ENCODE measurements around the gene C1orf116. TPM values are rescaled to one million over a fixed set of nuclear protein-coding genes. Genes with fewer than 3 reads are reported as not detected.

C1orf116 gene
- total RNA-seq, 1 experiment from 2014 or later = 2.4 TPM

DNA sequence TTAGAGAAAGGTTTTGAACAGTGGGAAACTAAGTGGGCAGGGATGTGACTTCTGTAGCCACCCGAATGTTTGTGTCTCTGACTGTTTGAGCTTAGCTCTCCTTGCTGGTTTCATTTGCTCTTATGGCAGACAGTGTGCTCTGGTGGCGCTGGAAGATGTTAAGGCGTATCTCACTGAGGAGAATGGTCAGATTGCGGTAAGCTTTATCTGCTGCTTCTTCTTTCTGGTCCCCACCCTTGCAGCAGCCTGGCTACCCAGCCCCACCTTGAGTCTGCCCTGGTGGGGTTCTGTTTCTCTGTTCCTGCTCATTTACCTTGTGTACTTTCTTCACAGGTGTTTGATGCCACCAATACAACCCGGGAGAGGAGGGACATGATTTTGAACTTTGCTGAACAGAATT is 30.5 kb upstream of the C1orf116 start (continued):
- TF ChIP-seq, protein P1, sequence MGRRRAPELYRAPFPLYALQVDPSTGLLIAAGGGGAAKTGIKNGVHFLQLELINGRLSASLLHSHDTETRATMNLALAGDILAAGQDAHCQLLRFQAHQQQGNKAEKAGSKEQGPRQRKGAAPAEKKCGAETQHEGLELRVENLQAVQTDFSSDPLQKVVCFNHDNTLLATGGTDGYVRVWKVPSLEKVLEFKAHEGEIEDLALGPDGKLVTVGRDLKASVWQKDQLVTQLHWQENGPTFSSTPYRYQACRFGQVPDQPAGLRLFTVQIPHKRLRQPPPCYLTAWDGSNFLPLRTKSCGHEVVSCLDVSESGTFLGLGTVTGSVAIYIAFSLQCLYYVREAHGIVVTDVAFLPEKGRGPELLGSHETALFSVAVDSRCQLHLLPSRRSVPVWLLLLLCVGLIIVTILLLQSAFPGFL (CRISPR knock-in tag; IDR thresholded peaks at IDR 0.05; ENCODE audit: borderline replicate concordance) = no peak
- TF ChIP-seq ZNF121 (CRISPR knock-in tag; IDR thresholded peaks at IDR 0.05) = no peak

DNA sequence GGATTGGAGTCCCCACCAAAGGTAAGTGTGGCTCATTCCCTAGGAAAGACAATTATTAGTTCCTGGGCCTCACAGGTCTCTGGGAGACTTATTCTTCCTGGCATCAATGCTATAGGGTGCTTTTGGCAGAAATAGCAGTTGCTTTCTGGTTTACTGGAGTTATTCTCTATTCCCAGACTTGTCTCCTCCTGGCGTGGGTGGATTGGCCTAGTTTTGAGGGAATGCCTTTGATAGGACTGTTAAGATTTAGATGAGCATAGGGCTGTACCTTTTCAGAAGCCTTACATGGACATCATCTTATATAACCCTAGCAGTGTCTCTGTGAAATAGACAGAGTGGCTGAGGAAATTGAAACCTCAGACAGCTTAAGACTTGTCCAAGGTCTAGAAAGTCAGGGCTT is 29.5 kb upstream of the C1orf116 start:
- DNase-seq (ENCODE audit: low spot score) = no peak
- no peak overlapping the region for H3K27ac Mint-ChIP-seq
- TF ChIP-seq RORB (CRISPR knock-in tag; IDR thresholded peaks at IDR 0.05) = no peak
- ATAC-seq = no peak
- POLR2A ChIA-PET = interaction anchor here (1.2 kb wide), 1 partner anchor 9 kb away, joined by 3 read pairs; the partner anchor contains the start of gene PFKFB2
- no peaks in the 10 kb centered on the region for H3K9me3 Mint-ChIP-seq
- H3K4me3 Mint-ChIP-seq = no peak overlapping the region
- CTCF ChIA-PET = no interaction called here
- H3K4me1 Mint-ChIP-seq = peaks cover 11% of the 10 kb centered on the region; the same call in 1 of the 2 replicates
- no peaks in the 10 kb centered on the region for H3K27me3 Mint-ChIP-seq (ENCODE audit: low read depth)
- H3K36me3 Mint-ChIP-seq = peaks cover 51% of the 10 kb centered on the region

DNA sequence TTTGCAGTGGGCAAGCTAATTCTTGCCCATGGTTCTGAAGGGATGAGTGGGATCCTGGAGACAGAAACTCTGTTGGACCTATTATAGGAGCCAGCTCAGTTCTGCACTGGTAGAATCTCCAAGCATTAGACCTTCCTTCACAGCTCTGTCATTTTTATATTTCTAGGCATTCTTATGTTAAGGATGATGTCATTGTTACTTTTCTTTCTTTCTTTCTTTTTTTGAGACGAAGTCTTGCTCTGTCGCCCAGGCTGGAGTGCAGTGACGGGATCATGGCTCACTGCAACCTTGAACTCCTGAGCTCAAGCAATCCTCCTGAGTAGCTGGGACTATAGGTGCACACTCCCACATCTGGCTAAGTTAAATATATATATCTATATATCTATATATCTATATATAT is 28.0 kb upstream of the C1orf116 start:
- peaks cover 11% of the 10 kb centered on the region; the same call in 1 of the 2 replicates for H3K4me1 Mint-ChIP-seq
- H3K36me3 Mint-ChIP-seq = peaks cover 46% of the 10 kb centered on the region
- H3K27me3 Mint-ChIP-seq (ENCODE audit: low read depth) = no peaks in the 10 kb centered on the region
- ChIA-PET POLR2A (no interaction called here), CTCF (interaction anchor here (1.3 to 1.6 kb wide), 2 partner anchors 11 to 28 kb away, joined by 4 to 5 read pairs; partner anchors contain the start of gene C1orf116)
- no peak overlapping the region for H3K4me3 Mint-ChIP-seq
- TF ChIP-seq GRHL2 (CRISPR knock-in tag; IDR thresholded peaks at IDR 0.05; ENCODE audit: insufficient replicate concordance, severe bottlenecking) (no peak), ZNF138 (CRISPR knock-in tag; conservative IDR thresholded peaks at IDR 0.05) (no peak), RORB (CRISPR knock-in tag; IDR thresholded peaks at IDR 0.05) (no peak), NFATC4 (CRISPR knock-in tag; IDR thresholded peaks at IDR 0.05) (no peak), ELF4 (CRISPR knock-in tag; IDR thresholded peaks at IDR 0.05; ENCODE audit: low read depth) (no peak), ZNF121 (CRISPR knock-in tag; IDR thresholded peaks at IDR 0.05) (no peak), ESRRA (CRISPR knock-in tag; IDR thresholded peaks at IDR 0.05; ENCODE audit: borderline replicate concordance) (no peak), SMAD4 (CRISPR knock-in tag; IDR thresholded peaks at IDR 0.05) (no peak), GABPB1 (CRISPR knock-in tag; IDR thresholded peaks at IDR 0.05) (no peak), TP53 (CRISPR knock-in tag; IDR thresholded peaks at IDR 0.05) (no peak), JAZF1 (CRISPR knock-in tag; IDR thresholded peaks at IDR 0.05) (no peak), NR1H2 (CRISPR knock-in tag; IDR thresholded peaks at IDR 0.05) (no peak)
- TF ChIP-seq, protein P2, sequence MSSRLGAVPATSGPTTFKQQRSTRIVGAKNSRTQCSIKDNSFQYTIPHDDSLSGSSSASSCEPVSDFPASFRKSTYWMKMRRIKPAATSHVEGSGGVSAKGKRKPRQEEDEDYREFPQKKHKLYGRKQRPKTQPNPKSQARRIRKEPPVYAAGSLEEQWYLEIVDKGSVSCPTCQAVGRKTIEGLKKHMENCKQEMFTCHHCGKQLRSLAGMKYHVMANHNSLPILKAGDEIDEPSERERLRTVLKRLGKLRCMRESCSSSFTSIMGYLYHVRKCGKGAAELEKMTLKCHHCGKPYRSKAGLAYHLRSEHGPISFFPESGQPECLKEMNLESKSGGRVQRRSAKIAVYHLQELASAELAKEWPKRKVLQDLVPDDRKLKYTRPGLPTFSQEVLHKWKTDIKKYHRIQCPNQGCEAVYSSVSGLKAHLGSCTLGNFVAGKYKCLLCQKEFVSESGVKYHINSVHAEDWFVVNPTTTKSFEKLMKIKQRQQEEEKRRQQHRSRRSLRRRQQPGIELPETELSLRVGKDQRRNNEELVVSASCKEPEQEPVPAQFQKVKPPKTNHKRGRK (CRISPR knock-in tag; IDR thresholded peaks at IDR 0.05; ENCODE audit: borderline replicate concordance) = no peak
- TF ChIP-seq, protein P3, sequence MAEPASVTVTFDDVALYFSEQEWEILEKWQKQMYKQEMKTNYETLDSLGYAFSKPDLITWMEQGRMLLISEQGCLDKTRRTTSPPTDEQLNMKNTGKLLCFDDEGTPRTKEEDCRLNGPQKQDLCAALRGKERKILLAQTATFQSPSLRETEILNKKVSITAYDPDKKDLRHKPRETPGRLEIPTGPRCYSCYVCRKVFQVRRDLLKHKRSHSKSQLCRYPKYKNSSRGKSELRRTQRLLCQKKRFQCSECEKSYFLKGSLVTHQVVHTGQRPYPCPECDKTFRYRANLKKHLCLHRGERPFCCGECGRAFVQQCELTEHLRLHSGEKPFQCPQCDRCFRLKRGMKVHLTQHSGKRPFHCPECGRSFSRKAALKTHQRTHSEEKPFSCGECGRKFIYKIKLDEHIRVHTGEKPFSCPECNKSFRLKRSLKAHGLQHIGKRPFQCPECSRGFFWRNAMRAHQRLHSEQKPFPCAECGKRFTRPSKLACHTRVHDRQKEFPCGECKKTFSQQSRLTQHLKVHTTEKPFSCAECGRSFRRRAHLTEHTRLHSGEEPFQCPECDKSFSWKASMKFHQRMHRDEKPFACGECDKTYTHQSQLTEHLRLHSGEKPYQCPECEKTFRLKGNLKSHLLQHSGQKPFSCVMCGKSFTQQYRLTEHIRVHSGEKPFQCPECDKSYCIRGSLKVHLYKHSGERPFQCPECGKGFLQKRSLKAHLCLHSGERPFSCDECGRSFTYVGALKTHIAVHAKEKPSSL (CRISPR knock-in tag; conservative IDR thresholded peaks at IDR 0.05) = no peak
- TF ChIP-seq, protein P4, sequence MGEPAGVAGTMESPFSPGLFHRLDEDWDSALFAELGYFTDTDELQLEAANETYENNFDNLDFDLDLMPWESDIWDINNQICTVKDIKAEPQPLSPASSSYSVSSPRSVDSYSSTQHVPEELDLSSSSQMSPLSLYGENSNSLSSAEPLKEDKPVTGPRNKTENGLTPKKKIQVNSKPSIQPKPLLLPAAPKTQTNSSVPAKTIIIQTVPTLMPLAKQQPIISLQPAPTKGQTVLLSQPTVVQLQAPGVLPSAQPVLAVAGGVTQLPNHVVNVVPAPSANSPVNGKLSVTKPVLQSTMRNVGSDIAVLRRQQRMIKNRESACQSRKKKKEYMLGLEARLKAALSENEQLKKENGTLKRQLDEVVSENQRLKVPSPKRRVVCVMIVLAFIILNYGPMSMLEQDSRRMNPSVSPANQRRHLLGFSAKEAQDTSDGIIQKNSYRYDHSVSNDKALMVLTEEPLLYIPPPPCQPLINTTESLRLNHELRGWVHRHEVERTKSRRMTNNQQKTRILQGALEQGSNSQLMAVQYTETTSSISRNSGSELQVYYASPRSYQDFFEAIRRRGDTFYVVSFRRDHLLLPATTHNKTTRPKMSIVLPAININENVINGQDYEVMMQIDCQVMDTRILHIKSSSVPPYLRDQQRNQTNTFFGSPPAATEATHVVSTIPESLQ (CRISPR knock-in tag; IDR thresholded peaks at IDR 0.05) = no peak
- H3K9me3 Mint-ChIP-seq = no peaks in the 10 kb centered on the region
- DNase-seq (ENCODE audit: low spot score) (no peak), ATAC-seq (no peak)
- H3K27ac Mint-ChIP-seq = no peak overlapping the region
